Ramos (cell line): ENCODE data around the gene CCDC32.

Experiments
- in situ Hi-C: fragments of 300-500 bp; cut with MboI; formaldehyde crosslinking; loops from one replicate; pipeline ENCODE4 v1.14.3; 2022; ENCODE audit warnings: low sequenced_read_pairs; ENCODE audit not compliant: unreplicated experiment

CCDC32 gene

DNA sequence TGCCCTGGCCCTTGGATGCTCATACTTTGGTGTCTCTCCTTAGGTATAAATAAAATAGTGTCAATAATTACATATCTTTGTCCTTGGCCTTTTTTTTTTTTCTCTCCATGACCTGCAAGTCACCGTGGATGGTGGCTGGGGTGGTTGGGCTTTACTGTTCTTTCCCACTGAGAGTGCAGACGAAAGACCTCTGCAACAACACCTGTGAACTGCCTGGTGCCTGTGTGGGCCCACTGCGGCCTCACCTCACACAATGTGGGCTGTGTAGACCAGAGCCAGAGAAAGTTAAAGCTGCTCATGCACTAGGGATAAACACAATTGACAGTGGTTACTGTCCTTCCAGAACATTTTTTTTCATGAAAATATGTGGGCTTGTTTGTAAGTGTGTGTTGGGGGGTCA lies 39.0 kb downstream of the CCDC32 start:
- in situ Hi-C loops, result no loop called here

DNA sequence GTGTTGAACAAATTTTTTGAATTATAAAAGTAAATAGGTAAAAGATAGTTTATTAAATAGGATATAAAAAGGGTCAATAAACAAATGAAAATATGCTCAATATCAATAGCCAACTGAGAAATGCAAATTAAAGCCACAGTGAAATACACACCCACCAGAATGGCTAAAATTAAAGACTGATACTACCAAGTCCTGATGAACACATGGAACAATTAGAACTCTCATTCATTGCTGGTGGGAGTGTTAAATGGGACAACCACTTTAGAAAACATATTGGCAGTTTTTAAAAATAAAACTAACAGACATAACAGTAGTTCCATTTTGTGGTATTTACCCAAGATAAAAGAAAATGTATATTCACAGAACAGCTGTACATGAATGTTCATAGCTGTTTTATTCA lies 41.2 kb downstream of the CCDC32 start:
- in situ Hi-C loops, result no loop called here

DNA sequence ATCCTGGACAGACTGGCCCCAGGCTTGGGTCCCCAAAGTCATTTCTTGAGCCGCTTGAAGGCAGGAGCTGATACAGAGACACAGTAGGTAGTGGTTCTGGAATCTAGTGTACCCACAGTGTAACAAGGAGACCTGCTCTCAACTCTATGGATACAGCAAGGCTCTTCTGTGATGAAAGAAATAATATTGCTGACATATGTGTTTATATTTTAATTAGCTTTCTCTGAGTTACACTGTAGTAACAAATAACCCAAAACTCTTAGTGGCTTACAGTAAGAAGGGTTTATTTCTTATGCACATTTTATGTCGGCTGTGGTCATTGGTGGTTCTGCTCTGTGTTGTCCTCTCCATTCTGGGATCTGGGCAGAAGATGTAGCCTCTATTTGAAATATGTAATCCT lies 48.5 kb downstream of the CCDC32 start:
- in situ Hi-C loops, result no loop called here

DNA sequence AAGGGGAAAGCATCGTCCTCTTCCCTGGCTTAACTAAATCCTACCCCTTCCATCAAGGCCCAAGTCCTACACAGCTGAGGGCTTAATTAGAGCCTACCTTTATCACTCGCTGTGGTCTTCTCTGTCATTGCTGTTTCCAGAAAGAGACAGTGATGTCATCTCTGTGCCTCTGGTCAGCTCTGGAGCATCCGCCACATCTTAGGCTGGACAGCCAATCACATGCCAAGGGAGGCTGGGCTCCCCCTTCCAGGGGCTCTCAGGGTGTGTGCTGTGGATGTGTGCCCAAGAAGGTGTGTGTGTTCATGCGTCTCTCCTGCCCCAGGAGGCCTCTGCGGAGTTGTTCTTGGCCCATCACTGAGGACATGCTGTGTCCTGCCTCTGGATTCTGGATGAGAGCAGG lies 51.2 kb downstream of the CCDC32 start:
- in situ Hi-C loops, result no loop called here

DNA sequence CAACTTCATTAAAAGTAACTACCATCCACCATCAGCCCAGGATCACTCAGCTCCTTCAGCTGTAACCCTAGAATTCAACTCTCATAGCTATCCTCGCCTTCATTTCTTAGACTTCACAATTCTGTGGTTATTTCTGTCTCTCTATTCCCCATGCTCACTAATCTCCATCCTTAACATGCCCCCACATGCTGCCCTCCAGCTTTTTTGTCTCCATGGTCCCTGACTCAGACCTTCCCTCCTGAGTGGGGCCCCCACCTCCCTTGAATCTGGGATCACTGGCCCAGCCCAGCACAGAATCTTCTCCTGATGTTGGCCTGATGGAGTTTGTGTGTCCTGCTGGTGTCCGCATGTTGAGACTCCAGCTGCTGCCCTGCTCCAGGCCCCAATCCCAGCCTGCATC lies 52.4 kb downstream of the CCDC32 start:
- in situ Hi-C loops, result no loop called here

DNA sequence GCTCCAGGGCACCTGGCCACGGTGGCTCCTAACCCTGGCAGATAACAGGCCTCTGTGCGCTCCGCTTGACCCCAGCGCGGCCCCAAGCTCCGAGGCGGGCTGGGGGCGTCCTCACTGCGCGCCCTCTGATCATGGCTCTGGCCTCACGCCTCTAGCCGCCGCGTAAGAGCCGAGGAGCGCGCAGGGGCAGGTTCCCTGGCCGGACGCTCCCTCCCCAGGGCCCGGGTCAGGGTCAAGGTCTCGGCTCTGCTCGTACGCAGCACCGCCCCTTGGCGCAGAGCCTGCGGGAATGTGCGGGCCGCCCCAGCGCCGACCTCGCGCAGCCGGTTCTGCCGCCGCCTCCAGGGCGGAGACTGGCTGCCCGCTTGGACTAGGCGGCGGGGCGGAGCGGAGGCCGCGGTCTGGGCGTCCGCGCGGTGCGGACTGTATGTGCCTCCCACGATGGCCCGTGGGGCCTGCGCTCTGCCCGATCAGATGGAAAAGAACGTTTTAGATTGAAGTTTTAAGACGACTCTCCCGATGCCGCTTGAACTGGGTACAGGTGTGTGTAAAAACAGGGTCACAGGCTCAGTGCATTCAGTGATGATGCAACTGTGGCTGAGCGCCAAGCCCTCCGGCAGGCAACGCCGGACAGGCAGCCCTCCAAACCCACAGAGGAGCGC lies 53.2 kb downstream of the CCDC32 start:
- in situ Hi-C loops, result no loop called here

DNA sequence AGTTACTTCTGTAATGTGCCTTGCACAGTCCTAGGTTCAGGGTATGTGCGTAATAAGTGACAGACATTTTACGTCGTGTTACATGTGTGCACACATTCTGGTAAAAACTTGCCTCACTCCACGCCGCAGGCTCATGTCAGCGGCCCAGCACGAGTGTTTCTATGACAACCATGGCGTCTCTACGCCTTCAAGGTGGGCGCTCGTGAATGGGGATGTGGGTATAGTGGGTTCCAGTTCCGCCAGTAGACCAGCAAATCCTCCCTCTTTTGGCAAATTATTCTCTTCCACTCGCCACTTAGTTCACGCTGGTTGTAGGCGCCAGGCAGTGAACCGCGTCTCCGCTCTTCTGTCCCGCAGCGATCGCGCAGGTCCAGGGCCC lies 53.8 kb downstream of the CCDC32 start:
- in situ Hi-C loops, result no loop called here

DNA sequence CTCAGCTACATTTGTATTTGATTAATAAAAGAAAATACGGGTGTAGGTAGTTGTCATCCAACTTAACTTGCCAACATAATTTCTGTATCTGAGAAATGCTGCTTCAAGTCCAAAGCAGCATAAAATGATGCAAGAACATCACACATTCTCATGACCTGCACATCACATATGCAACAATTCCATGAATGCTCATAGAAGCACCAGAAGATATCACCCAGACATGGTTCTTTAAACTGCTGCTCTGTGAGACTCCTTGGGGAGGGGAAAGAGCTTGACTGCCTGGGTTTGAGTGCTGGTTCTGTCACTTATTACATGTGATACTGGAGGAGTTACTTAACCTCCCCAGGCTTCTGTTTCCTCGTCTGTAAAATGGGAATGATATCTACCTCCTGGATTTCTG lies 54.6 kb downstream of the CCDC32 start:
- in situ Hi-C loops, result no loop called here

DNA sequence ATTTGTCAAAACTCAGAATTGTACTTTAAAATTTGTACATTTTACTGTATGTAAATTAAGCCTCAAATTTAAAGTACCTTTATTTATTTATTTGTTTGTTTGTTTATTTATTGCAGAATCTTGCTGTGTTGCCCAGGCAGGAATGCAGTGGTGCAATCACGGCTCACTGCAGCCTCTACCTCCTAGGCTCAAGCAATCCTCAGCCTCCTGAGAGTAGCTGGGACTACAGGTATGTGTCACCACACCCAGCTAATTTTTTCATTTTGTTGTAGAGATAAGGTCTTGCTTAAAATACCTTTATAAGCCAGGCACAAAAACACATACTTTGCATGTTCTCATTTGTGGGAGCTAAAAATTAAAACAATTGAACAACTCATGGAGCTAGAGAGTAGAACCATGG lies 56.6 kb downstream of the CCDC32 start:
- in situ Hi-C loops, result no loop called here

DNA sequence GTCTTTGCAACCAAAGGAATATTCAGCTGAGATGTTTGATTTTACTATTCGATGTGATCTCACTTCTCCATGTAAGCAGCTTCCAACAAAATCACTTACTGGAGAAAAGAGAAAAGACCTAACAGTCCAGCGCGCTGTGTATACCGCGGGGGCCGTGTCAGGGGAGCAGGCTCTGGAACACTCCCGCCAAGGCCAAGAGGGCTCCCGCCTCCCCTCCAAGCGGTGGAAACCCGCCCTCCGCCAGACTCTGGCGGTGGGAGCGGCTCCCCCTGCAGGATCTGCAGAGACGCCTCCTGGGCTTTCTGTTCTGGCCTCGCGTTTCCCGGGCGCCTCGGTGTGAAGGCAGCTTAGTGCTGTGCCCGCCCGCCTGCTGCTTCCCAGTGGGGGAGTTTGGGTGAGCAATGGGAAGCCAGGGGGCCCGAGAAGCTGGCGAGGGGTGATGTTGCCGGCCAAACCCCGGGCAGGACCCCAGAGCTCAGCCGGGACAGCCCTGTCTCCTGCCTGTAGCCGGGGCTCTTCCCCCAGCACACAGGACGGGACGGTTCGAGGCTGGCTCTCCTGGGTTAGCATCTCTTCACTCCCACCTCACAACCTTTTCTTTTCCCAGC lies 57.8 kb downstream of the CCDC32 start:
- in situ Hi-C loops, result no loop called here
